Esophagus (tissue), 2 donors: ENCODE measurements around the gene MYOM1. TPM values are rescaled to one million over a fixed set of nuclear protein-coding genes. Genes with fewer than 3 reads are reported as not detected.

Experiments
- H3K27ac ChIP-seq, 2 donors: one replicate each; pipeline ENCODE4 v1.5.1; 2013; ENCODE audit warnings: low read depth in 2 of 2, mild to moderate bottlenecking in 2 of 2, inconsistent platforms in 1 of 2, low read length in 1 of 2, moderate library complexity in 1 of 2
- H3K27me3 ChIP-seq, 2 donors: one replicate each; pipeline ENCODE4 v1.6.1; 2013; ENCODE audit warnings: low read length in 2 of 2, control low read depth in 1 of 2, mild to moderate bottlenecking in 1 of 2; ENCODE audit not compliant: insufficient read depth in 2 of 2, control insufficient read depth in 1 of 2
- H3K36me3 ChIP-seq, 2 donors: one replicate each; pipeline ENCODE4 v1.6.1; 2013; ENCODE audit warnings: low read length in 1 of 2; ENCODE audit not compliant: control insufficient read depth in 2 of 2, insufficient read depth in 2 of 2
- H3K4me1 ChIP-seq, 2 donors: one replicate each; pipeline ENCODE4 v1.6.1; 2013; ENCODE audit warnings: low read length in 1 of 2; ENCODE audit not compliant: control insufficient read depth in 2 of 2, insufficient read depth in 2 of 2
- H3K4me3 ChIP-seq, 2 donors: one replicate each; pipeline ENCODE4 v1.5.1; 2013; ENCODE audit warnings: low read length in 2 of 2, mild to moderate bottlenecking in 2 of 2, low read depth in 1 of 2, moderate library complexity in 1 of 2
- H3K9me3 ChIP-seq, 2 donors: one replicate each; pipeline ENCODE4 v1.6.1; 2013; ENCODE audit warnings: mild to moderate bottlenecking in 2 of 2, low read depth in 1 of 2, low read length in 1 of 2, moderate library complexity in 1 of 2; ENCODE audit not compliant: control insufficient read depth in 2 of 2, insufficient read depth in 1 of 2
- WGBS, 2 donors: extraction: QIAGEN DNeasy Blood & Tissue Kit; methylation state at CpG; one replicate each; pipeline ENCODE4 v1.1.7; 2013; 5-methylcytosine and 5-hydroxymethylcytosine counted together
- polyA plus RNA-seq, 2 donors: library from polyadenylated mRNA; stranded (reverse); fragments of 200-250 nt; gene quantifications; one replicate each; pipeline ENCODE4 v1.2.3, GENCODE V29; 2013
- donor health status: healthy with polysubstance abuse.
- donor health status: Bipolar disorder and iron deficiency.

MYOM1 gene
- polyA plus RNA-seq, 2 donors: 1.6 to 1.7 TPM

DNA sequence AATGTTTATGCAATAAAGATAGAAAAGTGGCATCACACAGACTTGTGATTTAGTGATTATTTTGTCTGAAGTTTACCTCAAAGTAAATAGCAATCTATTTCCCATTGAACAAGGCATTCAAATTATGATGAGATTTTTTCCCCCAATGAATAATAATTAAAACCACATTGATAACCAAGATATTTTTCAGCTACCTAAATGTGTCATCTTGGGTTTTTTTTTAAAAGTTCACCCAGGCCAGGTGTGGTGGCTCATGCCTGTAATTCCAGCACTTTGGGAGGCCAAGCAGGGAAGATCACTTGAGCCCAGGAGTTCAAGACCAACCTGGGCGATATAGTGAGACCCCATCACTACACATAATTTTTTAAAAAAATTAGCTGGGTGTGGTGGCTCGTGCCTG, 27.0 kb downstream of the MYOM1 start:
- H3K9me3 ChIP-seq: no peaks in the 10 kb centered on the region
- H3K4me1 ChIP-seq: no peaks in the 10 kb centered on the region
- H3K36me3 ChIP-seq: no peaks in the 10 kb centered on the region
- WGBS, 2 donors: 94 to 96% methylated on average over 2 of the region's 2 CpGs
- no peak overlapping the region for H3K27ac ChIP-seq
- no peak overlapping the region for H3K4me3 ChIP-seq
- H3K27me3 ChIP-seq: no peaks in the 10 kb centered on the region

DNA sequence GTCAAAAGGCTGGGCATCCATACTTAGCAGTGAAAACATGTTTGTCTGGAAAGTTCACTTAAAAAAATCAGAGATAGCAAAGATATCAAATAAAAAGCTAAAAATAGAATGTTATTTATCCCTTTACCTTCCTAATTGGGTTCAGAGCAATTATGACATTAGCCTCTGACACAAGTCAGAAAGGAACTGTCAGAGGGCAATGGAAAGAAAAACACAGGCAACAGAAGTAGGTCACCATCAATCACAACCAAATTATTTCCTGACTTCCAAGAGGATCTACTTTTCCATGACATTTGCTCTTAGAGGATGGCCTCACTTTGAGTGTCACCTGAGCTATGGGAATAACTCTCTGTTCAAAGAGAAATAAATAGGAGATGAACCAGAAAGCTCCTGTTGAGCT, 27.5 kb downstream of the MYOM1 start:
- Histone ChIP-seq H3K27me3 (no peaks in the 10 kb centered on the region), H3K9me3 (no peaks in the 10 kb centered on the region), H3K4me3 (no peak overlapping the region), H3K4me1 (no peaks in the 10 kb centered on the region), H3K27ac (no peak overlapping the region), H3K36me3 (no peaks in the 10 kb centered on the region)

DNA sequence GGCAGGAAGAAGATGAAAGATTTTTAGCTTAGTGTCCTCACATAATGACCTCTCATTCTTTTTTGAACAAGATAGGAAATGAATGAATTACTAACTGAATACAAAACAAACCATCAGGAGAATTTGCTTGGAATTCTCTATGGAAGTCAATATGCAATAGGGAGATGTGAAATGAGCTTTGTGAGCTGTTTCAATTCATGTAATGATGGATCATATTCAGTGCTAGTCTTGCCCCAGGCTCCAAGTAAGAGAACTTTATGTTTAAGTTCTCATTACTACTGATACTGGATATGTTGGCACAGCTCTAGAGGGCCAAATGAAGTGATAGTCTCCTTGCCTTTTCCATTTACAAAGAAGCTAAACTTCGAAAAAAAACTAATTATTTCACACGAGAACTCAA, 29.2 kb downstream of the MYOM1 start:
- H3K27ac ChIP-seq: no peak overlapping the region
- H3K9me3 ChIP-seq: no peaks in the 10 kb centered on the region
- 91 to 94% methylated on average over 2 of the region's 2 CpGs for WGBS, 2 donors
- H3K4me1 ChIP-seq: no peaks in the 10 kb centered on the region
- no peak overlapping the region for H3K4me3 ChIP-seq
- H3K36me3 ChIP-seq: no peaks in the 10 kb centered on the region
- no peaks in the 10 kb centered on the region for H3K27me3 ChIP-seq

DNA sequence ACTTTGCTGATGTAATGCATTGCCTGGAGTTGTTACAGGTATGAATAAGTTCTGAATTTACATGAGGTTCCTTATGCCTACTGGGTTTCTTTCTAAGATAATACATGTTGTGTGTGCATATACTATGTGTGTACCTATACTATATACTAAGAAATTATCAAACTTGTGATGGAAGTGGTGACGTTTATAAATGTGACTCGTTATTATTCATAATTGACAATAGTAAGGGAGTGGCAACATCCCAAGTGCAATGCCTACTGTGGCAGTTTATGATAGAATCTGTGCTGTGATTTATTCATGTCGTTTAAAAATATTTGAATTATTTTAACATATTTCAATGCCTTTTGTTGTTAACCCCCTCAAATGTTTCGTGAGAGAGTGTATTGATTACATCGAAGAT, 29.9 kb downstream of the MYOM1 start:
- Histone ChIP-seq H3K36me3 (no peaks in the 10 kb centered on the region), H3K4me1 (no peaks in the 10 kb centered on the region), H3K27ac (no peak overlapping the region), H3K27me3 (no peaks in the 10 kb centered on the region), H3K4me3 (no peak overlapping the region), H3K9me3 (no peaks in the 10 kb centered on the region)
- 64 to 77% methylated on average over 5 of the region's 5 CpGs for WGBS, 2 donors

DNA sequence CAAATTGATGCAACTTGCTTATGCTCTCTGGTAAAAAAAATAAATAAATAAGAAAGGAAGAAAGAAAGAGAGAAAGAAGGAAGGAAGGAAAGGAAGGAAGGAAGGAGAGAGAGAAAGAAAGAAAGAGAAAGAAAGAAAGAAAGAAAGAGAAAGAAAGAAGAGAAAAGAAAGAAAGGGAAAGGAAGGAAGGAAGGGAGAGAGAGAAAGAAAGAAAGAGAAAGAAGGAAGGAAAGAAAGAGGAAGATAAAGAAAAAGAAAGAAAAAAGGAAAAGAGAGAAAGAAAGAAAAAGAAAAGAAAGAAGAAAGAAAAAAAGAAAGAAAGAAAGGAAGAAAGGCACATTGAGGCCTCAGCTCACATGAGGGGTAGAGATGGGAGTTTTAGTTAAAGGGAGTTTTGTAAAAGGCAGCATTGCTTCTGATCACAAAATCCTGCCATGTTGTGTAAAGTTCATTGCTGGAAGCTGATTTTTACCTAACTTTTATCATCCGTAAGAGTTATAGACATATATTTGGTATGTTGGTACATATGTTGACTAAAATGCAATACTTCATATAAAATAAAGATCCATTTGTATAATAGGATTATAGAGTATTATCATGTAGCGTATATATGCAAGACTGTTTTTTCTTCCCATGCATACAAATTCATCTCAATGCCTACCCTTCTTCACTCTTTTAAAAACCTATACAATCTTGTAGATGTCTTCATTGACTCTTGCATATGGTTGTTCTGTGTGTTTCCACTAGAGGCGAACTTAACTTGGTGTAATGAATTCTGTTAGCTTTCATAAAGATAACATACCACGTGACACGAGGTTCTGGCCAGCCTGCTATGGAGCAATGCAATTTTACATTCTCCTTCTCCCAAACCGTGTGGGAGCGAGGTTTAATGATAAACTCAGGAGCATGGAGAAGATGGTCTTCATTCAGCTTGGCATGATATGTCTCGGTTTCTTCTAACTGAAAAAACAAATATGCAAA, 32.8 kb downstream of the MYOM1 start:
- Histone ChIP-seq H3K27me3 (no peaks in the 10 kb centered on the region), H3K4me1 (no peaks in the 10 kb centered on the region), H3K27ac (no peak overlapping the region), H3K4me3 (no peak overlapping the region), H3K9me3 (no peaks in the 10 kb centered on the region), H3K36me3 (no peaks in the 10 kb centered on the region)
- 75 to 88% methylated on average over 8 of the region's 8 CpGs for WGBS, 2 donors

DNA sequence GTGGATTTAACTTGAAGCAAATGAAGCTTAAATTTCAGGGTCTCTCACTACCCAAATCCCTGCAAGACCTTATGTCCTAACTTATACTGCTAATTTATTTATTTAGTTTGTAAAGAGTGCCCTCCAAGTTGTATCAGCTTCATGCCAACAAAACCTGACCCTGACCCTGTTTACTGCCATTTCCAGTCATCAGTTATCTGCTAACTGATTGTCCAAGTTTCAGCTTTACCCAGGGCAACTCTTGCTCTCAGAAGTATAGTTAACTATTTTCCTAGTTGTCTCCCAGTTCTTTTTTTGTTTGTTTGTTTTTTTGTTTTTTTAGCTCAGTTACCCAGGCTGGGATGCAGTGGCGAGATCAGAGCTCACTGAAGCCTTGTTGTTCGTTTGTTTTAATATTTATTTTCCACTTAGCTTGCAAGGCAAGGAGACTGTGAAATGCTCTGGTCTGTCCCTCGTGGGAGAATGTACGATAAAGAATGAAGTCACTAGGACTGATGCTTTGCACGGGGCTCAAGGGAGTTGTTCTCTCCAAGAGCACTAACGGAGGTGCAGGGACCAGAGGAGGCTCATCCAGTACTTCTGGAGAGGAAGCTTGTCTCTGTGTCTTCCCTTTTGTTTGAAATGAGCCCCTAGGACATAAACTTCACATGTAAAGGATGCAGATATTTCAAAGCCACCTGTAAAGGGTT, 35.3 kb downstream of the MYOM1 start:
- Histone ChIP-seq H3K4me1 (peaks cover 0 to 3% of the 10 kb centered on the region in 2 donors), H3K27me3 (no peaks in the 10 kb centered on the region), H3K4me3 (no peak overlapping the region), H3K27ac (no peak overlapping the region), H3K36me3 (no peaks in the 10 kb centered on the region), H3K9me3 (no peaks in the 10 kb centered on the region)
- WGBS, 2 donors: 61 to 74% methylated on average over 6 of the region's 6 CpGs

DNA sequence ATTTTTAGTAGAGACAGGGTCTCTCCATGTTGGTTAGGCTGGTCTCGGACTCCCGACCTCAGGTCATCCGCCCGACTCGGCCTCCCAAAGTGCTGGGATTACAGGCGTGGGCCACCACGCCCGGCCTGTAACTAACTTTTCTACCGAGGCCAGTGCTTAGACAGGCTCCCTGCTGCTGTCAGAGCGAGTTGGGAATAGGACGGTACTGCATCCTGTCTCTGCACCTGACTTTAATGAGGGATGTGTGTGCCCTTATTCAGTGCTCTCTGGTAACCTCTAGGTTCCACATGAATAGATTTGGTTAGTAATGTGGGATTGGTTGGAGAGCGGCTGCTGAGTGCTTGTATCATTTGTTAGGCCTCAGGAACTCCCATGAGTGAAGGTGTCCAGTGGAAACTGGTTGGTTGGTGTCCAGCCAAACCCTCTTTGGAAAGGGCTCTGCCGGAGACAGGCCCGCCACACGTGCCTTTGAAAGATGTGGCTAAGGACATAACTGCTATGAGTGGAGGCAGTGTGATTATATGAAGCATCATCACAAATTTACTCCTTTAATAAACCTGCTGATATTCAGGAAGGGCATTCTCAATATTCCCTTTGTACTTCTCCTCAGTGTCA, 36.6 kb downstream of the MYOM1 start:
- no peak overlapping the region for H3K4me3 ChIP-seq
- WGBS, 2 donors: 95 to 97% methylated on average over 15 of the region's 15 CpGs
- H3K27ac ChIP-seq: no peak overlapping the region
- H3K9me3 ChIP-seq: no peaks in the 10 kb centered on the region
- peaks cover 0 to 3% of the 10 kb centered on the region in 2 donors for H3K4me1 ChIP-seq
- H3K27me3 ChIP-seq: no peaks in the 10 kb centered on the region
- no peaks in the 10 kb centered on the region for H3K36me3 ChIP-seq

DNA sequence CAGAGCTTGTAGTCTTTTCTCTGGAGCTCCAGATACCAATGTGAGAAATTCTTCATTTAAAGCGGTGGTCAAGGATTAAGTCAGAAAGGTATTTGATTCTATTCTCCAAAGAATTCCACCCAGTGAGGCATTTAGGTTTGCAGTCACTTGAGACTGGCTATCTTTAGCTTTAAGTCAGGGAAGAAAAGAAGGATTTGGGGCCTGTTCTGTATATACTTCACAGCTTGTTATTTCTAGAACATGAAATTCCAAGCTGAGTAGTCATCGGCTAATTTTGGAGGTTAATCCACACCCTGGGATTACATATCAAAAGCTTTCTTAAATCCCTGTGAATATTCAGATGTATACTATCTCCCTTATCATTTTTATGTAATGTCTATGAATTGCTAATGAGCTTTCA, 39.4 kb downstream of the MYOM1 start:
- Histone ChIP-seq H3K27me3 (no peaks in the 10 kb centered on the region), H3K36me3 (no peaks in the 10 kb centered on the region), H3K4me3 (no peak overlapping the region), H3K4me1 (peaks cover 0 to 3% of the 10 kb centered on the region in 2 donors), H3K27ac (no peak overlapping the region), H3K9me3 (no peaks in the 10 kb centered on the region)
- 35 to 54% methylated on average over 2 of the region's 2 CpGs for WGBS, 2 donors

DNA sequence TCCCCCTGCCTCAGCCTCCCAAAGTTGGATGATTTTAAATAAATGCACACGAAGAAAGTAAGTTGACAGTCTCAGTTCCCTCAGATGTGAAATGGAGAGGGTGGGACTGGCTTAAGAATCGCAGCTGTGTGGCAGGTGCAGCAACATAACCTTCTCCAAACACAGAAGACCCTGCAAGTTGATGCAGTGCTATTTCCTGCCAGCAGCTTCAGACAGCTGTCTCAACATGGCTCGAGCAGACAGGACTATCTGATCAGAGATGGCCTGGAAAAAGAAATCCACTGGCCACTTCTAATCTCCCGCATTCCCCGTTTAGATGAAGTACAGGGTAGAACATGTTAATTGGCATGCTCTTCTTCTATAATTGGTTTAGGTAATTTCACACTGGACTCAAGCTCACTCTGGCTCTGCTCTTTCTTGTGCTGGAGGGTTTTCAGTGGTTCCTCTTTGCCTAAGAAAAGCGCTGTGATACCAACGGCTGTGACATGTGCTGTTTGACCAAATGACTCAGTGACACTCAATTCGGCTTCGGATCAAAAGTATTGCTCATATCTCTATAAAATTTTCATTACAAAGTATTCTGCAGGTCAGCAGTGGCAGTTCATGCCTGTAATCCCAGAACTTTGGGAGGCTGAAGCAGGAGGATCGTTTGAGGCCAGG, 40.2 kb downstream of the MYOM1 start:
- Histone ChIP-seq H3K4me1 (peaks cover 0 to 3% of the 10 kb centered on the region in 2 donors), H3K4me3 (no peak overlapping the region), H3K36me3 (no peaks in the 10 kb centered on the region), H3K9me3 (no peaks in the 10 kb centered on the region), H3K27ac (no peak overlapping the region), H3K27me3 (no peaks in the 10 kb centered on the region)
- 63 to 65% methylated on average over 10 of the region's 10 CpGs for WGBS, 2 donors
